ENCODE results near the gene GSK3A.

GSK3A gene

DNA sequence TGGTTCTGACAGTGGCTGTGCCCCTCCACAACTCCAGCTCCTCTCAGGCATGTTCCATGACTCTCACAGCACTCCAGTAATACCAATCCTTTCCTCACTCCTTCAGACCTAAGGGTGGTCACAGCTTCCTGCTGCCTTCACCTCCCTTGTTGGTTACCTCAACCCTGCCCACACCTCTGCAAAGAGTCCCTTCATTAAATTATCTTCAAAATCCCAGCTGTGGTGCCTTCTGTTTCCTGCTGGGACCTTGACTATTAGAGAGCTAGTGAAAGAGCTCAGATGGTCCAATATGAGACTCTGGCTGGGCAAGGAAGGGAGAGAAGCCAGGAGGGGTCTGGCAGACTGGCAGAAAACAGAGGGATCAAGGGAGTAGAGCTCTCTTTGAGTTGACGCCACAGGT, 51.1 kb downstream of the GSK3A start:
- Histone ChIP-seq H3K4me2 (no peak overlapping the region), H3K27ac (no peak overlapping the region), H2AFZ (ENCODE audit: low read depth) (no peak overlapping the region), H3K9ac (no peak overlapping the region), H3K4me3 (IDR thresholded peaks at IDR 0.05; ENCODE audit: insufficient read depth, low read depth, low read length) (no peak overlapping the region), H3K36me3 (ENCODE audit: insufficient read depth) (no peaks in the 10 kb centered on the region), H4K20me1 (ENCODE audit: insufficient read depth) (no peaks in the 10 kb centered on the region), H3K4me1 (ENCODE audit: low read depth, poor library complexity, severe bottlenecking) (no peaks in the 10 kb centered on the region), H3K79me2 (ENCODE audit: insufficient read depth, low read depth) (no peaks in the 10 kb centered on the region), H3K27me3 (ENCODE audit: insufficient read depth, low read depth) (peaks cover 48% of the 10 kb centered on the region; the same call in 1 of the 2 replicates)
- TF ChIP-seq, protein P1, sequence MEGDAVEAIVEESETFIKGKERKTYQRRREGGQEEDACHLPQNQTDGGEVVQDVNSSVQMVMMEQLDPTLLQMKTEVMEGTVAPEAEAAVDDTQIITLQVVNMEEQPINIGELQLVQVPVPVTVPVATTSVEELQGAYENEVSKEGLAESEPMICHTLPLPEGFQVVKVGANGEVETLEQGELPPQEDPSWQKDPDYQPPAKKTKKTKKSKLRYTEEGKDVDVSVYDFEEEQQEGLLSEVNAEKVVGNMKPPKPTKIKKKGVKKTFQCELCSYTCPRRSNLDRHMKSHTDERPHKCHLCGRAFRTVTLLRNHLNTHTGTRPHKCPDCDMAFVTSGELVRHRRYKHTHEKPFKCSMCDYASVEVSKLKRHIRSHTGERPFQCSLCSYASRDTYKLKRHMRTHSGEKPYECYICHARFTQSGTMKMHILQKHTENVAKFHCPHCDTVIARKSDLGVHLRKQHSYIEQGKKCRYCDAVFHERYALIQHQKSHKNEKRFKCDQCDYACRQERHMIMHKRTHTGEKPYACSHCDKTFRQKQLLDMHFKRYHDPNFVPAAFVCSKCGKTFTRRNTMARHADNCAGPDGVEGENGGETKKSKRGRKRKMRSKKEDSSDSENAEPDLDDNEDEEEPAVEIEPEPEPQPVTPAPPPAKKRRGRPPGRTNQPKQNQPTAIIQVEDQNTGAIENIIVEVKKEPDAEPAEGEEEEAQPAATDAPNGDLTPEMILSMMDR (conservative IDR thresholded peaks at IDR 0.05; ENCODE audit: low read depth, low read length): no peak

DNA sequence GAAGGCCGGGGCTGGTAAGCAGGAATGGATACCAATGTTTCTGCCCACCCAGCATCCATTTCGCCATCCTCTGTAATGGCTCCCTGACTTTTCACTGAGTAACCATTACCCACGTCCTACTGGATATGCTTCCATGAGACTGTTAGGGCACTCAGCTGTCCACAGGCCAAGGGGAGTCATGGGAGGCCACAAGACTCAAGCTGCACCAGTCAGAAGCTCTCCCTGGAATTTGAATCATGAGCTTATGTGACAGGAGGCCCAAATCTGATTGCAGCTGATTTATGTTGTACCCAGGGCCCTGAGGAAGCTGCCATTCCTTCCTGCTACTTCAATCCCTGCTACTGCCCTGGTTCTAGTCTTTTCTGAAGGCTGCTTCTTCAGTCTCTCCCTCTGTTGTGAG, 53.3 kb downstream of the GSK3A start:
- no peak overlapping the region for H3K4me2 ChIP-seq
- peaks cover 14% of the 10 kb centered on the region for H3K4me1 ChIP-seq (ENCODE audit: low read depth, poor library complexity, severe bottlenecking)
- no peaks in the 10 kb centered on the region for H3K79me2 ChIP-seq (ENCODE audit: insufficient read depth, low read depth)

DNA sequence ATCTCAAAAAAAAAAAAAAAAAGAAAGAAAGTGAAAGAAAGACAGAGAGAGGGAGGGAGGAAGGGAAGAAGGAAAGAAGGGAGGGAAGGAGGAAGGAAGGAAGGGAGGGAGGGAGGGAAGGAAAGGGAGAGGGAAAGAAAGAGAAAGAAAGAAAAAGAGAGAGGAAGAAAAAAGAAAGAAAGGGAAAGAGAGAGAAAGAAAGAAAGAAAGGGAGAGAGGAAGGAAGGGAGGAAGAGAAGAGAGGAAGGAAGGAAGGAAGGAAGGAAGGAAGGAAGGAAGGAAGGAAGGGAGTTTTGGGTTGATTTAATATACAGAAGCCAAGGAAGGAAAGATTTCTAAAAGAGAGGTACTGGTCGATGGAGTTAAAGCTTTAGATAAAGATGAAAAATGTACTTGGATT, 53.7 kb downstream of the GSK3A start:
- peaks cover 48% of the 10 kb centered on the region; the same call in 1 of the 2 replicates for H3K27me3 ChIP-seq (ENCODE audit: insufficient read depth, low read depth)
- TF ChIP-seq, protein P1 (conservative IDR thresholded peaks at IDR 0.05; ENCODE audit: low read depth, low read length): no peak
- no peak overlapping the region for H3K9ac ChIP-seq
- no peaks in the 10 kb centered on the region for H3K79me2 ChIP-seq (ENCODE audit: insufficient read depth, low read depth)
- no peaks in the 10 kb centered on the region for H4K20me1 ChIP-seq (ENCODE audit: insufficient read depth)
- no peak overlapping the region for H2AFZ ChIP-seq (ENCODE audit: low read depth)
- peaks cover 14% of the 10 kb centered on the region for H3K4me1 ChIP-seq (ENCODE audit: low read depth, poor library complexity, severe bottlenecking)
- H3K36me3 ChIP-seq (ENCODE audit: insufficient read depth): no peaks in the 10 kb centered on the region
- no peak overlapping the region for H3K4me3 ChIP-seq (IDR thresholded peaks at IDR 0.05; ENCODE audit: insufficient read depth, low read depth, low read length)
- no peak overlapping the region for H3K27ac ChIP-seq
- no peak overlapping the region for H3K4me2 ChIP-seq

More for the DNA sequence above, 53.3 kb downstream of the GSK3A start:
- Histone ChIP-seq H3K9ac (no peak overlapping the region), H3K27me3 (ENCODE audit: insufficient read depth, low read depth) (peaks cover 48% of the 10 kb centered on the region; the same call in 1 of the 2 replicates), H3K4me3 (IDR thresholded peaks at IDR 0.05; ENCODE audit: insufficient read depth, low read depth, low read length) (no peak overlapping the region), H2AFZ (ENCODE audit: low read depth) (no peak overlapping the region), H3K27ac (no peak overlapping the region), H3K36me3 (ENCODE audit: insufficient read depth) (no peaks in the 10 kb centered on the region), H4K20me1 (ENCODE audit: insufficient read depth) (no peaks in the 10 kb centered on the region)
- TF ChIP-seq, protein P1 (conservative IDR thresholded peaks at IDR 0.05; ENCODE audit: low read depth, low read length): no peak

DNA sequence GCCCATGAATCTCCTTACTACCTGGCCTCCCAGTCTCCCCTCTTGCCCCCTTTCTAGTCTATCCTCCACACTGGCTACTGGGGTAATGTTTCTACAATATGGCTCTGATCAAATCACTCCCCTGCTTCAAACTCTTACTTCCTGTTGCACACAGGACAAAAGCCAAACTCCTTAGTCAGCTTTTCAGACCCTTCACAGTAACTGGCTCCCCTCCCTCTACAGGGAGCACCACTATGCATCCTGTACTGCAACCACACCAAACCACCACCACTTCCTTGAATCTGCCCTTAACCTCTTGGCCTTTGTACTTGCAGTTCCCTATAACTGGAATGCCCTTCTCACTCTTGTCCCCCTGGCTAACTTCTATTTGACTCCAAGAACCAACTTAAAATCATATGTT, 57.1 kb downstream of the GSK3A start:
- H4K20me1 ChIP-seq (ENCODE audit: insufficient read depth): no peaks in the 10 kb centered on the region
- no peak overlapping the region for H3K4me3 ChIP-seq (IDR thresholded peaks at IDR 0.05; ENCODE audit: insufficient read depth, low read depth, low read length)
- no peak overlapping the region for H3K9ac ChIP-seq
- peak overlapping the region; percentile 10 for H2AFZ ChIP-seq (ENCODE audit: low read depth)
- peaks cover 56% of the 10 kb centered on the region for H3K27me3 ChIP-seq (ENCODE audit: insufficient read depth, low read depth)
- H3K4me1 ChIP-seq (ENCODE audit: low read depth, poor library complexity, severe bottlenecking): peaks cover 14% of the 10 kb centered on the region
- H3K79me2 ChIP-seq (ENCODE audit: insufficient read depth, low read depth): no peaks in the 10 kb centered on the region
- H3K4me2 ChIP-seq: peak overlapping the region; percentile 0; the same call in 1 of the 2 replicates
- TF ChIP-seq, protein P1 (conservative IDR thresholded peaks at IDR 0.05; ENCODE audit: low read depth, low read length): no peak
- H3K36me3 ChIP-seq (ENCODE audit: insufficient read depth): no peaks in the 10 kb centered on the region
- no peak overlapping the region for H3K27ac ChIP-seq
